Mesendoderm (in vitro differentiated cells): ENCODE measurements around the gene TMPRSS2.
A peak's percentile ranks its signal among the peaks of the same experiment; 100 is the strongest.

Experiments used
- DNase-seq: peaks from one replicate; pipeline ENCODE4 v3.0.0; 2013
- H2AK5ac ChIP-seq: 2 replicates; pipeline ENCODE4 v1.6.1; 2013; ENCODE audit warnings: low read length, inconsistent platforms
- H2BK120ac ChIP-seq: 2 replicates; pipeline ENCODE4 v1.6.1; 2013; ENCODE audit warnings: low read depth, mild to moderate bottlenecking, low read length, moderate library complexity, mixed read lengths
- H2BK15ac ChIP-seq: replicated peaks from 2 replicates; pipeline ENCODE4 v1.6.1; 2013; ENCODE audit warnings: low read depth, mild to moderate bottlenecking, moderate library complexity
- H2BK5ac ChIP-seq: 2 replicates; pipeline ENCODE4 v1.6.1; 2013; ENCODE audit warnings: low read length, inconsistent platforms
- H3K18ac ChIP-seq: 2 replicates; pipeline ENCODE4 v1.6.1; 2013; ENCODE audit warnings: mild to moderate bottlenecking, low read length, mixed read lengths
- H3K23ac ChIP-seq: one replicate; pipeline ENCODE4 v1.6.1; 2013; ENCODE audit warnings: low read length
- H3K27ac ChIP-seq: 2 replicates; pipeline ENCODE4 v1.5.1; 2013; ENCODE audit warnings: low read depth, mild to moderate bottlenecking, inconsistent platforms, low read length, moderate library complexity
- H3K27me3 ChIP-seq: 2 replicates; pipeline ENCODE4 v1.6.1; 2013; ENCODE audit warnings: low read length, control low read depth, mild to moderate bottlenecking, inconsistent platforms; ENCODE audit not compliant: insufficient read depth, poor library complexity
- H3K36me3 ChIP-seq: 2 replicates; pipeline ENCODE4 v1.6.1; 2013; ENCODE audit warnings: low read length, inconsistent platforms; ENCODE audit not compliant: control insufficient read depth, insufficient read depth
- H3K4ac ChIP-seq: one replicate; pipeline ENCODE4 v1.6.1; 2013; ENCODE audit warnings: low read depth, mild to moderate bottlenecking, low read length, moderate library complexity
- H3K4me1 ChIP-seq: 2 replicates; pipeline ENCODE4 v1.6.1; 2013; ENCODE audit warnings: low read depth, low read length, inconsistent platforms; ENCODE audit not compliant: control insufficient read depth
- H3K4me2 ChIP-seq: 2 replicates; pipeline ENCODE4 v1.6.1; 2013; ENCODE audit warnings: low read length
- H3K4me3 ChIP-seq: 2 replicates; pipeline ENCODE4 v1.5.1; 2013; ENCODE audit warnings: mild to moderate bottlenecking, low read length
- H3K56ac ChIP-seq: one replicate; pipeline ENCODE4 v1.6.1; 2013; ENCODE audit warnings: low read length
- H3K79me1 ChIP-seq: 2 replicates; pipeline ENCODE4 v1.6.1; 2013; ENCODE audit warnings: low read length, inconsistent platforms
- H3K79me2 ChIP-seq: 2 replicates; pipeline ENCODE4 v1.6.1; 2013; ENCODE audit warnings: mild to moderate bottlenecking, low read length; ENCODE audit not compliant: control insufficient read depth, insufficient read depth
- H3K9ac ChIP-seq: 2 replicates; pipeline ENCODE4 v1.6.1; 2013; ENCODE audit warnings: low read length, inconsistent platforms
- H4K5ac ChIP-seq: one replicate; pipeline ENCODE4 v1.6.1; 2013; ENCODE audit warnings: low read length
- H4K8ac ChIP-seq: one replicate; pipeline ENCODE4 v1.6.1; 2013; ENCODE audit warnings: low read depth, mild to moderate bottlenecking, control low read depth, low read length, moderate library complexity
- WGBS: extraction: QIAGEN DNeasy Blood & Tissue Kit; methylation state at CpG from one replicate; pipeline ENCODE4 v1.1.7; 2013; ENCODE audit warnings: low lambda C conversion rate, missing lambda C conversion rate; ENCODE audit not compliant: insufficient coverage; ENCODE audit errors: extremely low coverage; 5-methylcytosine and 5-hydroxymethylcytosine counted together

Gene TMPRSS2

DNA sequence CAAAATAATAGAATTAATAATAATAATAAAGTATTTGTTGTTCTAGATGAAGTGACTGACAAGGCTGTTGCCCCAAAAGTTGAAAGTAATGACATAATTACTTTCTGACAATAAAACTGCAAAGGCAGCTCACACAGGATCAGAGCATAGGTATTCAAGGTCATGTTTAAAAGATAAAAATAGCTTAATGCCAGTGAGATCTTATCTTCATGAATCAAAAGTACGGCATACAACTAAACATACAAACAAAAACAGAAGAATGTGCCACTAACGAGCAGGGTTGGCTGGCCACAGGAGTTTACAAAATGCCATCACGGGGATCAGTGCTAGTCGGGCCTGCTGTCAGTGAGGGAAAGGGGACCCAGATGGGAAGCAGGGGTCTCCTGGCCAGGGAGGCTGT, 22.4 kb upstream of the TMPRSS2 start:
- Histone ChIP-seq H3K79me2 (no peaks in the 10 kb centered on the region), H3K18ac (no peak overlapping the region), H2AK5ac (no peak overlapping the region), H4K5ac (no peak overlapping the region), H3K9ac (no peak overlapping the region), H3K4me2 (no peak overlapping the region), H3K4me1 (no peaks in the 10 kb centered on the region), H3K23ac (no peak overlapping the region), H2BK120ac (no peak overlapping the region), H4K8ac (no peak overlapping the region), H3K4ac (no peak overlapping the region), H3K4me3 (no peak overlapping the region), H3K27me3 (no peaks in the 10 kb centered on the region), H3K27ac (no peak overlapping the region), H2BK15ac (no peak overlapping the region), H3K56ac (peak overlapping the region; percentile 15), H2BK5ac (no peak overlapping the region), H3K79me1 (no peaks in the 10 kb centered on the region), H3K36me3 (no peaks in the 10 kb centered on the region)
- no CpG with 5 or more reads among the region's 4 CpGs for WGBS
- DNase-seq = no peak

DNA sequence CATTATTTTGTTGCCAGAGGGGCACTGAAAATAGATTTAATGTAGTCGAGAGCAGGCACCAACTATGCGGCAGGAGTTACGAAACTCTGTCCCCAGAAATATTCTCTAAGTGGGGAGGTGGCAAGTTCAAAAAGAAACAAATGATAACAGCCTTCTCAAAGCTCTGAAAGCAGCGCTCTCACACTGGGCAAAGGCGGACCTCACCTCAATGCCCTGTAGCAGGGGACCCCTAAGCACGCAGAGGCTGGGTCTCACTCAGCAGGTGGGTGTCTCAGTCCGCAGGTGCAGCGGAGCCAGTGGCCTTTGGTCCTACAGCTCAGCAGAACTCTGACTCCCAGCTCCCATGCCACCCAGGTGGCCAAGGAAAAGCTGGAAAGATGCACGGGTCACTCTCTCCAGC, 21.8 kb upstream of the TMPRSS2 start:
- Histone ChIP-seq H2BK15ac (no peak overlapping the region), H2AK5ac (no peak overlapping the region), H3K23ac (no peak overlapping the region), H2BK5ac (no peak overlapping the region), H3K79me2 (no peaks in the 10 kb centered on the region), H4K8ac (no peak overlapping the region), H3K4me1 (no peaks in the 10 kb centered on the region), H3K79me1 (no peaks in the 10 kb centered on the region), H3K4ac (no peak overlapping the region), H3K27ac (no peak overlapping the region), H3K4me3 (no peak overlapping the region), H4K5ac (no peak overlapping the region), H3K18ac (no peak overlapping the region), H3K27me3 (no peaks in the 10 kb centered on the region), H2BK120ac (no peak overlapping the region), H3K56ac (no peak overlapping the region), H3K36me3 (no peaks in the 10 kb centered on the region), H3K9ac (no peak overlapping the region), H3K4me2 (no peak overlapping the region)
- no CpG with 5 or more reads among the region's 9 CpGs for WGBS
- no peak for DNase-seq

DNA sequence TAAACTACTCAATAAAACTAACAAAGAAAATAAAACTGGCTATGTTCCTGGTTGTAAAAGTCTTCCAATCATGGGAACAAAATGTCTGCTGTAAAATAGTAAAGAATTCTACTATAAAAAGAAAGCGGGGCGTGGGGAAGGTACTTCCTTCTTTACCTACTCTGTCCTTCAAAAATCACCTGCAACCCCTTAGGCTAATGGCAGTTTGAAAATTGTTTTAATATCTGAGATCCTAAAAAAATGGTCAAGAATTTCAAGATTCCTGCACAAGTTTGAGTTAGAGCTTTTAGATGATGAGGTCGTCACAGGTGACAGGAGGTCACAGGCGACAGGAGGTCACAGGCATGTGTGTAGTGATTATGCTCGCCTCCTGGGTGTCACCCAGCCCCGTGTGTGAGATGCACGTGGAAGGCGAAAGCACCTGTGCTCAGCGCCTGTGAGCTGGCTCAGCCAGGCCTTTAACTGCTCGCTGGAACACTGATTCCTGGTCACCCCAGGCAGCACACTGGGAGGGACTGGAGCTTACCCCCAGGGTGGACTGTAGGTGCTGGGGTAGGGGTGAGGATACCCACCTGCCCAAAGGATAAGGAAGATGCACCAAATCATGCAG, 18.6 kb upstream of the TMPRSS2 start:
- no peak overlapping the region for H2BK120ac ChIP-seq
- H4K5ac ChIP-seq = no peak overlapping the region
- H3K4me1 ChIP-seq = no peaks in the 10 kb centered on the region
- H3K4ac ChIP-seq = no peak overlapping the region
- no peaks in the 10 kb centered on the region for H3K36me3 ChIP-seq
- no peak overlapping the region for H3K18ac ChIP-seq
- no peaks in the 10 kb centered on the region for H3K79me2 ChIP-seq
- no peak overlapping the region for H3K23ac ChIP-seq
- no peak for DNase-seq
- no CpG with 5 or more reads among the region's 10 CpGs for WGBS
- no peak overlapping the region for H3K56ac ChIP-seq
- H3K4me2 ChIP-seq = no peak overlapping the region
- no peak overlapping the region for H2BK5ac ChIP-seq
- no peak overlapping the region for H4K8ac ChIP-seq
- no peaks in the 10 kb centered on the region for H3K27me3 ChIP-seq
- no peak overlapping the region for H3K4me3 ChIP-seq
- H3K9ac ChIP-seq = no peak overlapping the region
- no peak overlapping the region for H2BK15ac ChIP-seq
- H3K79me1 ChIP-seq = no peaks in the 10 kb centered on the region
- H2AK5ac ChIP-seq = no peak overlapping the region
- no peak overlapping the region for H3K27ac ChIP-seq

DNA sequence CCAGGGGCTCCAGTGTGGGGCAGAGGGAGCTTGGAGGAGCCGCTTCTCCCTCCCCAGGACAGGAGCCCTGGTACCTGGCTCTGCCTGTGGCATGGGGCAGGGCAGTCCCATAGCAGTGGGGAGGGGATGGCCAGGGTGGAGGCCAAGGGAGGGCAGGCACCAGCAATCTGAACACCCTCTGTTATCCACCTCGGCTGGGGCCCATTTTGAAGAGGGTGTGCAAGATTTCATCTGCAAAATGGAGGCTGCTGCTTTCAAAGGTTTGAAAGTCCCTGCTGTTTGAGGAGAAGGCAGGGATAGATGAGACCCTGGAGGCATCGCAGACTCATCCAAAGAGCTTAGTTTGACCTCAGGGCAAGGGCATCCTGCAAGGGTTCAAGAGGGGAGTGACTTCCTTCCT, 15.2 kb upstream of the TMPRSS2 start:
- no peak overlapping the region for H4K5ac ChIP-seq
- no peak overlapping the region for H3K4ac ChIP-seq
- H2BK5ac ChIP-seq = no peak overlapping the region
- no peak overlapping the region for H2BK120ac ChIP-seq
- no peaks in the 10 kb centered on the region for H3K79me1 ChIP-seq
- H2AK5ac ChIP-seq = no peak overlapping the region
- H2BK15ac ChIP-seq = no peak overlapping the region
- no peak overlapping the region for H3K23ac ChIP-seq
- H3K27ac ChIP-seq = no peak overlapping the region
- no CpG with 5 or more reads among the region's 3 CpGs for WGBS
- no peak overlapping the region for H3K9ac ChIP-seq
- no peaks in the 10 kb centered on the region for H3K36me3 ChIP-seq
- no peak for DNase-seq
- H3K4me3 ChIP-seq = no peak overlapping the region
- no peaks in the 10 kb centered on the region for H3K4me1 ChIP-seq
- H3K18ac ChIP-seq = no peak overlapping the region
- no peak overlapping the region for H3K4me2 ChIP-seq
- no peaks in the 10 kb centered on the region for H3K27me3 ChIP-seq
- H3K79me2 ChIP-seq = no peaks in the 10 kb centered on the region
- H3K56ac ChIP-seq = no peak overlapping the region
- H4K8ac ChIP-seq = no peak overlapping the region

DNA sequence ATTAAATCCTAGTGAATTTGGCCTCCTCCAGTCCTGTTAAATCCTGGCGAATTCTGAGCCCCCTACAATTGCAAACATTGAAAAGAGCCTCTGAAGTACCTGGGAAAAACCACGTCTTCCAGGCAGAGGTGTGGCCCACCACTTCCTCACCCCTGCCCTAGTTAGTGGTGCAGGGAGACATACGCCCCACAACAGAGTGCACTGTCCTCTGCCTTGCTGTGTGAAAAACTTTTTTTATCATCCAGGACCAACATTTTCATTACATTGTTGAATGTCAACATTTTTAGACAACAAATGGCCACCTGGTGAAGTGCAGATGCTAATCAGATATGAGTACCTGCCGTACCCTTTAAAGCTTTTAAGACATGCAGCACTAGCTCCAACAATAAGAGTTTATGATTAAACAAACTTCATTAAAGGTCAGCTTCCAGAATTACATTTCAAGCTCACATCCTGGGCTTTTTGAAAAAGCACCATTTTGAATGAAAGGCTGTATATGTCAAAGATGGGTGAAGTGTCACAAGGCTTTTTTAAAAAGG, 13.6 kb upstream of the TMPRSS2 start:
- H3K79me2 ChIP-seq = no peaks in the 10 kb centered on the region
- no peak overlapping the region for H4K8ac ChIP-seq
- no peak overlapping the region for H3K9ac ChIP-seq
- H3K23ac ChIP-seq = no peak overlapping the region
- no peak overlapping the region for H3K56ac ChIP-seq
- no peaks in the 10 kb centered on the region for H3K79me1 ChIP-seq
- H4K5ac ChIP-seq = no peak overlapping the region
- H3K4me1 ChIP-seq = no peaks in the 10 kb centered on the region
- H2AK5ac ChIP-seq = no peak overlapping the region
- no peak overlapping the region for H3K4ac ChIP-seq
- no peak overlapping the region for H2BK5ac ChIP-seq
- no peak overlapping the region for H3K4me2 ChIP-seq
- H2BK120ac ChIP-seq = no peak overlapping the region
- no peak for DNase-seq
- H3K27ac ChIP-seq = no peak overlapping the region
- WGBS = no CpG with 5 or more reads among the region's 4 CpGs
- no peak overlapping the region for H3K18ac ChIP-seq
- no peaks in the 10 kb centered on the region for H3K36me3 ChIP-seq
- H2BK15ac ChIP-seq = no peak overlapping the region
- no peaks in the 10 kb centered on the region for H3K27me3 ChIP-seq
- no peak overlapping the region for H3K4me3 ChIP-seq
